Natural killer cell (primary cell): ENCODE measurements around the gene CLDN12. TPM values are rescaled to one million over a fixed set of nuclear protein-coding genes. Genes with fewer than 3 reads are reported as not detected.

Source experiments
- ATAC-seq, 3 donors: fragments of 150-1000 bp in 2 of 3; fragments of 200-7000 bp in 1 of 3; cut with Tn5 transposase; 1 replicate in 1 of 3; 2 replicates in 2 of 3; pipeline ENCODE4 v1.10.0; 2021; ENCODE audit warnings: mild to moderate bottlenecking in 2 of 3, moderate library complexity in 2 of 3
- DNase-seq, 2 donors: peaks; one replicate each; pipeline versions ENCODE4 v3.0.0 to v3.0.0-alpha.2; 2013 to 2021; ENCODE audit warnings: mixed read lengths in 1 of 2
- H3K27ac ChIP-seq: one replicate; pipeline ENCODE4 v1.5.1; 2013; ENCODE audit warnings: mild to moderate bottlenecking, low read length
- H3K27me3 ChIP-seq: one replicate; pipeline ENCODE4 v1.6.1; 2013; ENCODE audit warnings: low read length; ENCODE audit not compliant: control insufficient read depth, insufficient read depth
- H3K36me3 ChIP-seq: one replicate; pipeline ENCODE4 v1.6.1; 2013; ENCODE audit warnings: low read length; ENCODE audit not compliant: control insufficient read depth, insufficient read depth
- H3K4me1 ChIP-seq: one replicate; pipeline ENCODE4 v1.6.1; 2013; ENCODE audit warnings: low read length; ENCODE audit not compliant: control insufficient read depth, insufficient read depth
- H3K4me3 ChIP-seq: one replicate; pipeline ENCODE4 v1.5.1; 2013; ENCODE audit warnings: low read length
- H3K9me3 ChIP-seq: one replicate; pipeline ENCODE4 v1.6.1; 2013; ENCODE audit warnings: low read length; ENCODE audit not compliant: control insufficient read depth, insufficient read depth
- H3K27ac Mint-ChIP-seq, 2 donors: one replicate each; pipeline ENCODE4 v1.8.0; 2022; ENCODE audit warnings: mild to moderate bottlenecking in 2 of 2, mixed read lengths in 2 of 2, moderate library complexity in 1 of 2
- H3K27me3 Mint-ChIP-seq, 2 donors: one replicate each; pipeline ENCODE4 v1.8.0; 2022; ENCODE audit warnings: low read depth in 2 of 2, mixed read lengths in 2 of 2
- H3K36me3 Mint-ChIP-seq: one replicate; pipeline ENCODE4 v1.8.0; 2022; ENCODE audit warnings: mixed read lengths
- H3K4me1 Mint-ChIP-seq, 2 donors: one replicate each; pipeline ENCODE4 v1.8.0; 2022; ENCODE audit warnings: mixed read lengths in 2 of 2
- H3K4me3 Mint-ChIP-seq: one replicate; pipeline ENCODE4 v1.8.0; 2022; ENCODE audit warnings: mild to moderate bottlenecking, moderate library complexity, mixed read lengths
- H3K9me3 Mint-ChIP-seq, 2 donors: one replicate each; pipeline ENCODE4 v1.8.0; 2022; ENCODE audit warnings: mixed read lengths in 2 of 2
- WGBS: methylation state at CpG from one replicate; pipeline ENCODE4 v1.1.7; 2013; ENCODE audit warnings: missing lambda C conversion rate; ENCODE audit not compliant: insufficient coverage; 5-methylcytosine and 5-hydroxymethylcytosine counted together
- intact Hi-C: fragments of 100-400 bp; cut with micrococcal nuclease; formaldehyde crosslinking; loops from one replicate; pipeline ENCODE4 v1.14.2; 2022
- total RNA-seq, 4 donors: library from RNA; stranded (reverse); fragments of 120-200 nt in 1 of 4; gene quantifications; one replicate each; pipeline versions ENCODE4 v1.2.3 to v1.2.4, GENCODE V29; 2013 to 2022
- TF ChIP-seq, protein P1 (sequence below): fragments of 200-600 bp; IDR thresholded peaks from one replicate; pipeline ENCODE4 v1.8.0; 2022; ENCODE audit warnings: antibody characterized with exemption

CLDN12 gene
- total RNA-seq, 3 donors from 2014 or later (not counting 1 experiment from before 2014, with no cell fraction given): 0.68 to 0.86 (median 0.71) TPM

GRCh38 chr7:90407484-90407821 lies 4.2 kb downstream of the CLDN12 start:
- no peaks in the 10 kb centered on the region for H3K27me3 ChIP-seq
- H3K27ac ChIP-seq: no peak overlapping the region
- H3K4me1 ChIP-seq: peaks cover 10% of the 10 kb centered on the region
- H3K4me3 ChIP-seq: no peak overlapping the region
- Mint-ChIP-seq H3K27ac (no peak overlapping the region), H3K4me3 (no peak overlapping the region), H3K27me3 (no peaks in the 10 kb centered on the region), H3K9me3 (no peaks in the 10 kb centered on the region), H3K4me1 (peaks cover 16 to 19% of the 10 kb centered on the region in 2 donors), H3K36me3 (no peaks in the 10 kb centered on the region)
- TF ChIP-seq, protein P1, sequence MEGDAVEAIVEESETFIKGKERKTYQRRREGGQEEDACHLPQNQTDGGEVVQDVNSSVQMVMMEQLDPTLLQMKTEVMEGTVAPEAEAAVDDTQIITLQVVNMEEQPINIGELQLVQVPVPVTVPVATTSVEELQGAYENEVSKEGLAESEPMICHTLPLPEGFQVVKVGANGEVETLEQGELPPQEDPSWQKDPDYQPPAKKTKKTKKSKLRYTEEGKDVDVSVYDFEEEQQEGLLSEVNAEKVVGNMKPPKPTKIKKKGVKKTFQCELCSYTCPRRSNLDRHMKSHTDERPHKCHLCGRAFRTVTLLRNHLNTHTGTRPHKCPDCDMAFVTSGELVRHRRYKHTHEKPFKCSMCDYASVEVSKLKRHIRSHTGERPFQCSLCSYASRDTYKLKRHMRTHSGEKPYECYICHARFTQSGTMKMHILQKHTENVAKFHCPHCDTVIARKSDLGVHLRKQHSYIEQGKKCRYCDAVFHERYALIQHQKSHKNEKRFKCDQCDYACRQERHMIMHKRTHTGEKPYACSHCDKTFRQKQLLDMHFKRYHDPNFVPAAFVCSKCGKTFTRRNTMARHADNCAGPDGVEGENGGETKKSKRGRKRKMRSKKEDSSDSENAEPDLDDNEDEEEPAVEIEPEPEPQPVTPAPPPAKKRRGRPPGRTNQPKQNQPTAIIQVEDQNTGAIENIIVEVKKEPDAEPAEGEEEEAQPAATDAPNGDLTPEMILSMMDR: no peak
- no peaks in the 10 kb centered on the region for H3K36me3 ChIP-seq
- DNase-seq (no peak), ATAC-seq (no peak)
- WGBS: 100% methylated on average over 1 of the region's 1 CpG
- H3K9me3 ChIP-seq: no peaks in the 10 kb centered on the region
- intact Hi-C loops: no loop called here

DNA sequence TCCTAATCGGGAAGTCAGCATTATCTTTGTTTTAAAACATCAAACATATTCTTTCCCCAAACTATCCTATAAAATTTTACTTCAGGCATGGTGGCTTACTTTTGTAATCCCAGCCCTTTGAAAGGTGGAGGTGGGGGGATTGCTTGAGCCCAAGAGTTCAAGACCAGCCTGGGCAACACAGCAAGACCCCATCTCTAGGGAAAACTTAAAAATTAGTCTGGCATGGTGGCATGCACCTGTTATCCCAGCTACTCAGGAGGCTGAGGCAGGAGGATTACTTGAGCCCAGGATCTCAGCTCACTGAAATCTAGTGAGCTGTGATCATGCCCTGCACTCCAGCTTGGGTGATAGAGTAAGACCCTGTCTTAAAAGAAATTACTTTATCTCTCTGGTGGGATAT lies 4.9 kb downstream of the CLDN12 start:
- WGBS: 86% methylated on average over 1 of the region's 1 CpG

DNA sequence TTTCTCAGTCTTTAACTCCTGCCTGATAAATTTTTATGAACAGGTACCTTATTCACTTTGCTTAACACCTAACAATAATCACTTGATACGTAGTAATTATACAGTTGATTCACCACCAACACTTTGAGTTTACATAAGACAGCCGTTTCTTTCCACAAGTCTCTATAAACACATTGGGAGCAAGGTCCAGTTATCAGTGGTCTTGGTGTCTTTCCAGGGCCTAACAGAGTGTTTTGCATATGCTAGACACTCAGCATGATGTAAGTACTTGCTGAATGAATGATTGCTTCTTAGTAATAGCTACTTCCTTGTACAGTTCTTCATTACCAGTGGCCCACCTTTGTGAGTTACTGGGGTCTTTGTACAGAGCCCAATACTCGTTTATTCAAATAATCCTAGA lies 6.4 kb downstream of the CLDN12 start:
- Histone ChIP-seq H3K27ac (no peak overlapping the region), H3K4me3 (no peak overlapping the region), H3K4me1 (no peaks in the 10 kb centered on the region), H3K36me3 (no peaks in the 10 kb centered on the region), H3K27me3 (no peaks in the 10 kb centered on the region), H3K9me3 (no peaks in the 10 kb centered on the region)
- intact Hi-C loops: no loop called here
- no peaks in the 10 kb centered on the region for H3K4me1 Mint-ChIP-seq
- no peaks in the 10 kb centered on the region for H3K9me3 Mint-ChIP-seq
- no peak overlapping the region for H3K27ac Mint-ChIP-seq
- H3K27me3 Mint-ChIP-seq: no peaks in the 10 kb centered on the region
- WGBS: 92% methylated on average over 2 of the region's 3 CpGs
- TF ChIP-seq, protein P1: no peak
- no peak for DNase-seq
- no peak for ATAC-seq
- no peak overlapping the region for H3K4me3 Mint-ChIP-seq
- no peaks in the 10 kb centered on the region for H3K36me3 Mint-ChIP-seq

More for the DNA sequence above, 4.9 kb downstream of the CLDN12 start:
- Mint-ChIP-seq H3K36me3 (no peaks in the 10 kb centered on the region), H3K9me3 (no peaks in the 10 kb centered on the region), H3K27me3 (no peaks in the 10 kb centered on the region), H3K4me1 (peaks cover 12 to 13% of the 10 kb centered on the region in 2 donors), H3K4me3 (no peak overlapping the region), H3K27ac (no peak overlapping the region)
- Histone ChIP-seq H3K36me3 (no peaks in the 10 kb centered on the region), H3K27me3 (no peaks in the 10 kb centered on the region), H3K4me1 (peaks cover 9% of the 10 kb centered on the region), H3K27ac (no peak overlapping the region), H3K4me3 (no peak overlapping the region), H3K9me3 (no peaks in the 10 kb centered on the region)
- ATAC-seq (no peak), DNase-seq (no peak)
- TF ChIP-seq, protein P1: no peak
- intact Hi-C loops: no loop called here

DNA sequence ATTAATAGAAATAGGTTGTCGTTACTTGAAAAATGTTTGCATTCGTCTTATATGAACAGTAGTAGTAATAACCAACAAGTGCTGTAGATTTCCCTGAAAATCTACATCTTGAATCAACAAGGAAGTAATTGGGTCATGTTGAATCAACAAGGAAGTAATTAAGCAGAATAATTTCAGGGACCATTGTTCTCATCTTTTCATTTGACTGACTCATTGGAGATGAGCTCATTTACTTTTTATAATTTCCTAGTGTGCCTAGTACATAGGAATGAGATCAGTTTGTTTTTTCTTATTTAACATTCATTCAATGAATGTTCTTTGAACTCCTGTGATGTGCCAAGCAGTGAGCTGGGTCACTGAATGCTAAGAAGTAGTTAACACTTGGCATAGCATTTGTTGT lies 8.2 kb downstream of the CLDN12 start:
- ATAC-seq (no peak), DNase-seq (no peak)
- Histone ChIP-seq H3K4me1 (no peaks in the 10 kb centered on the region), H3K36me3 (no peaks in the 10 kb centered on the region), H3K4me3 (no peak overlapping the region), H3K9me3 (no peaks in the 10 kb centered on the region), H3K27ac (no peak overlapping the region), H3K27me3 (no peaks in the 10 kb centered on the region)
- intact Hi-C loops: no loop called here
- no peak overlapping the region for H3K27ac Mint-ChIP-seq
- H3K9me3 Mint-ChIP-seq: no peaks in the 10 kb centered on the region
- H3K36me3 Mint-ChIP-seq: no peaks in the 10 kb centered on the region
- WGBS: 100% methylated on average over 2 of the region's 2 CpGs
- TF ChIP-seq, protein P1: no peak
- H3K4me3 Mint-ChIP-seq: no peak overlapping the region
- no peaks in the 10 kb centered on the region for H3K4me1 Mint-ChIP-seq
- H3K27me3 Mint-ChIP-seq: no peaks in the 10 kb centered on the region
